GM12801 (cell line): ENCODE results near the gene WDFY4.

Source experiments
- CTCF ChIP-seq: IDR thresholded peaks from one replicate; pipeline ENCODE4 v1.5.1; 2011; ENCODE audit warnings: control low read depth; ENCODE audit not compliant: insufficient read length; ENCODE audit errors: extremely low read depth

The WDFY4 gene

GRCh38 chr10:48834189-48834965, 149.7 kb downstream of the WDFY4 start:
- TF ChIP-seq CTCF = no peak

GRCh38 chr10:48835781-48836180, 151.1 kb downstream of the WDFY4 start:
- TF ChIP-seq CTCF = no peak

- TF ChIP-seq CTCF = no peak
Observed at GRCh38 chr10:48836605-48837004, 151.9 kb downstream of the WDFY4 start.

GRCh38 chr10:48838834-48839233, 154.2 kb downstream of the WDFY4 start:
- no peak for TF ChIP-seq CTCF

GRCh38 chr10:48839809-48840679, 155.4 kb downstream of the WDFY4 start:
- TF ChIP-seq CTCF = no peak

- TF ChIP-seq CTCF = no peak
Observed at GRCh38 chr10:48842231-48842630, 157.6 kb downstream of the WDFY4 start.

- TF ChIP-seq CTCF = no peak
Observed at GRCh38 chr10:48843198-48843597, 158.5 kb downstream of the WDFY4 start.
